Measurements from ENCODE around the gene APOBEC3B.
"Not testable (repeated sequence)": the region's sequence is repeated elsewhere in the genome, so short reads cannot be mapped to it uniquely, and the experiment has no call there.

APOBEC3B gene

GRCh38 chr22:38952281-38952993 is 29.7 kb upstream of the APOBEC3B start:
- DNase-seq: no peak

- no peak for DNase-seq
These were observed 29.1 kb upstream of the APOBEC3B start for GRCh38 chr22:38953091-38953490.

- no peak for DNase-seq
These were observed 28.4 kb upstream of the APOBEC3B start for GRCh38 chr22:38953577-38954413.

DNA sequence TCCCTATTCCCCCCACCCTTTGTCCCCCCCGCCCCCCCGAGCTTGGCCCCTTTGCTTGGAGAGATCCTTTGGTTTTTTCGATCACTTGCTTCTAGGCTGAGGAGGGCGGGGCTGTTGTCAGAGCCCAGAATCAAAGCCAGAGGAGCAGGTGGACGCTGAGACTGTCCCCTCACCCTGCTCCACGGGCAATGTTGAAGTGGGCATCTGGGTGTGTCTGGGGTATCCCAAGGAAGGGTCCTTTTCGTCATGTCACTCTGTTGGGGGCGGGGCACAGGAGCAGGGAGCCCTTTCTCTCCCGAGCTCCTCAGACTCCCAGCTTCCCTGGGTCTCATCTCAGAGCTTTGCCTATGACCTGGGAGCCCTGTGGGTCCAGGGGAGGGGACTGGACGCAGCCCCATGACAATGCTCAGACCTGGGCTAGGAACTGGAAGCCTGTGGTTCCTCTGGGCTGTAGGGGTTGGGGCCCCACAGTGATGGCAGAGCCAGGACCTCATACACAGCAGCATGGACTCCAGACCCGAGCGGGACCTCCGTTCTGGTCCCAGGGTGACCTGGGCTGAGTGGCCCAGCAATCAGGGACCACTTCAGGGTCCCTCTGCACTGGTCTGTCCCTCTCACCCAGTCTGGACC is 27.6 kb upstream of the APOBEC3B start:
- DNase-seq: no peak

DNA sequence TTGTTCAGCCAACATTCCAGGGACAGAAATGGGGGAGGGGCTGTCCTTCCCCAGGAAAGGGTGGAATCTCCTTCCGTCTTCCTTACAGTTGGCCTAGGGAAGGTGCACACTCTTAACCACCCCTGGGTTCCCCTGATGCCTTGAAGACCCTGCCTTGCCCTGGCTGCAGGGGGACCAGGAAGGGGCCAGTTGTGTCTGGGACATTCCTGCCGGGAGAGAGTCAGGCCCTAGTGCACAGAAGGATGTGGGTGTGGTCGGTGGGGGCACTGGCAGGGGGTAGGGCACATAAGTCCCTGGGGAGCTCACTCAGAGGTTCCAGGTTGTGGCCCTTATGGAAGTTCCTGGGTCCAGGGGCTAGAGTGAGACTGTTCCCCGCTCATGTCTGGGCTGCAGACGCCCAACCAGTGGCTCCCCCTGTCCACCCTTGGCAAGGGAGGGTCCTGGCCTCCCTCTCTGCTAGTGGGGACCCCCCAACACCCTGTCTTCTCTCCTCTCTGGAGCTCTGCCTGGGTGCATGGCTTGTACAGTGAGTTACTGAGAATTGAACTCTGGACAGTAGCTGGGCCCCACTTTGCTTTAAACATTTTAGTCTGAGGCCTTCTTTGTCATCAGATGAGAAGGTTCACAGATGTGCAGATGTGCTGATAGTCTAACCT is 26.8 kb upstream of the APOBEC3B start:
- no peak for DNase-seq

GRCh38 chr22:38955926-38956325 is 26.2 kb upstream of the APOBEC3B start:
- DNase-seq: no peak

GRCh38 chr22:38956551-38956950 is 25.6 kb upstream of the APOBEC3B start:
- DNase-seq: no peak

GRCh38 chr22:38957046-38957770 is 24.9 kb upstream of the APOBEC3B start, which contains the start of gene APOBEC3A:
Gene APOBEC3A (plus strand): TSS chr22:38957609. CDS start chr22:38957692, 83 bp downstream.
- DNase-seq: no peak

- DNase-seq: no peak
These were observed 24.1 kb upstream of the APOBEC3B start for GRCh38 chr22:38957808-38958650.

DNA sequence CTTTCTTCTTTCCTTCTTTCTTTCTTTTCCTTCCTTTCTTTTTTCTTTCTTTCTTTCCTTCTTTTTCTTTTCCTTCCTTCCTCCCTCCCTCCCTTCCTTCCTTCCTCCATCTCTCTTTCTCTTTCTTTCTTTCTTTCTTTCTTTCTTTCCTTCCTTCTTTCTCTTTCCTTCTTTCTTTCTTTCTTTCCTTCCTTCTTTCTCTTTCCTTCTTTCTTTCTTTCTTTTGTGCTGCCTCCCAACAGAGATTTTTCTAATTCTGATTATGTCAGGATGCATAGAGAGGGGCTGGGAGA is 23.6 kb upstream of the APOBEC3B start:
- DNase-seq: not testable (repeated sequence)

DNA sequence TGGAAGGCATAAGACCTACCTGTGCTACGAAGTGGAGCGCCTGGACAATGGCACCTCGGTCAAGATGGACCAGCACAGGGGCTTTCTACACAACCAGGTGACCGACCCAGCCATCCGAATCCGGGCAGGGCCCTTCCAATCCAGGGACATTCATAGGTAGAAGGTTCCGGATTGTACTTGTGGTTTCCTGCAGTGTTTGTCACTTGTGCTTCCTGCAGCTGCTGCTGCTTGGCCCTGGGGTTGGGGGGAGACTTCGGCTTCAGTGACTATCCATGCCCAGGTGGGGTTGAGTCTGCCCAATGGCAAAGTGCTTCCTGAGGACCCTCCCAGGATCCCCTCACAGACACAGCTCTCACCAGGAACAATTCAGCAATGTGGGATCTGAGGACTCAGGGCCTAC is 22.6 kb upstream of the APOBEC3B start:
- DNase-seq: no peak

DNA sequence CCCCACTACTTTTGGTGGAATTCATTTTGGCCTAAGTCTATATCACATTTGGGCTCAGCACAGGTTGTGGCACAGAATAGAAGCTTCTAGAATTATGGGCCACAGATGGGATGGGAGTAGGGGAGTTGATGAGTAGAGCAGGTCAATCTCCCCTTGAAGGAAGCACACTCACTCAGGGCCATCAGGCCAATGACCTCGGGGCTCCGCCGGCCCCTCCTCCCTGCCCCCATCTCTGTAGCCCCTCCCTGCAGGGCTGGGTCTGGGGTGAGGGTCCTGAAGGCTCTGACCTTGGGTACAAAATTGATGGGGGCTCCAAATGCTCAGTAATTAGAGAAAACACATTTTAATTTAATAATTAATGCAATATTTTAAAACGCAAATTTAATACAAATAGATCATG is 21.5 kb upstream of the APOBEC3B start:
- not testable (repeated sequence) for DNase-seq

GRCh38 chr22:38963291-38963738 is 18.8 kb upstream of the APOBEC3B start:
- not testable (repeated sequence) for DNase-seq

GRCh38 chr22:38963872-38964271 is 18.3 kb upstream of the APOBEC3B start:
- DNase-seq: no peak

DNA sequence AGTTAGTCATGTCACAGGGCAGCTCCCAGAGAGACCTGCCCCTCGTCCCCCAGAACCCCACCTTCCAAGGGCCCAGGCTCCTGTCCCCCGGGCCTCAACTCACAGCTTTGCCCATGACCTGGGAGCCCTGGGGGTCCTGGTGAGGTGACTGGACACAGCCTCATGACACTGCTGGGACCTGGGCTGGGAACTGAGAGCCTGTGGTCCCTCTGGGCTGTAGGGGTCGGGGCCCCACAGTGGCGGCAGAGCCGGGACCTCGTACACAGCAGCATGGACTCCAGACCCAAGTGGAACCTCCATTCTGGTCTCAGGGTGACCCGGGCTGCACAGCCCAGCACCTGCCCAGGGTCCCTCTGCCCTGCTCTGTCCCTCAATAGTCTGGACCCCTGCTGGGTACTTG is 17.8 kb upstream of the APOBEC3B start:
- no peak for DNase-seq

GRCh38 chr22:38964989-38965388 is 17.2 kb upstream of the APOBEC3B start:
- no peak for DNase-seq

GRCh38 chr22:38965614-38966379 is 16.4 kb upstream of the APOBEC3B start:
- no peak for DNase-seq

GRCh38 chr22:38966380-38966702 is 15.8 kb upstream of the APOBEC3B start:
- no peak for DNase-seq

DNA sequence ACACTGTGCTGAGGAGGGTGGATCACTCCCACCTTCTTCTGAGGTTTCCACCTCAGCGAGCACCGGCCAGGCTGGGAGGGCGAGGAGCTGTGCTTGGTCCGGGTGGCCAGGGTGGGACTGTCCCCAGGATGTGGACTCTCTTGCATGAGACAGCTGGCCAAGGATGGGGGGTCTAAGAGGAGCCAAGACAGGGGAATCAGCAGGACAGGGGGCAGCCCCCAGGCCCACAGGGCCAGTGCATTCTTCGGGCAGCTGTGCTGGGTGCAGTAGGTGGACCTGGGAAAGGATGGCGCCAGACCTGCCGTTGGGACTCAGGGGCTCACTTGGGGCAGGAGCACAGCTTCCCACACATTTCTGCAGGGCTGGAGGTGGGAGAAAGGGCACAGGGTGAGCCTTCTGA is 15.2 kb upstream of the APOBEC3B start:
- DNase-seq: no peak

DNA sequence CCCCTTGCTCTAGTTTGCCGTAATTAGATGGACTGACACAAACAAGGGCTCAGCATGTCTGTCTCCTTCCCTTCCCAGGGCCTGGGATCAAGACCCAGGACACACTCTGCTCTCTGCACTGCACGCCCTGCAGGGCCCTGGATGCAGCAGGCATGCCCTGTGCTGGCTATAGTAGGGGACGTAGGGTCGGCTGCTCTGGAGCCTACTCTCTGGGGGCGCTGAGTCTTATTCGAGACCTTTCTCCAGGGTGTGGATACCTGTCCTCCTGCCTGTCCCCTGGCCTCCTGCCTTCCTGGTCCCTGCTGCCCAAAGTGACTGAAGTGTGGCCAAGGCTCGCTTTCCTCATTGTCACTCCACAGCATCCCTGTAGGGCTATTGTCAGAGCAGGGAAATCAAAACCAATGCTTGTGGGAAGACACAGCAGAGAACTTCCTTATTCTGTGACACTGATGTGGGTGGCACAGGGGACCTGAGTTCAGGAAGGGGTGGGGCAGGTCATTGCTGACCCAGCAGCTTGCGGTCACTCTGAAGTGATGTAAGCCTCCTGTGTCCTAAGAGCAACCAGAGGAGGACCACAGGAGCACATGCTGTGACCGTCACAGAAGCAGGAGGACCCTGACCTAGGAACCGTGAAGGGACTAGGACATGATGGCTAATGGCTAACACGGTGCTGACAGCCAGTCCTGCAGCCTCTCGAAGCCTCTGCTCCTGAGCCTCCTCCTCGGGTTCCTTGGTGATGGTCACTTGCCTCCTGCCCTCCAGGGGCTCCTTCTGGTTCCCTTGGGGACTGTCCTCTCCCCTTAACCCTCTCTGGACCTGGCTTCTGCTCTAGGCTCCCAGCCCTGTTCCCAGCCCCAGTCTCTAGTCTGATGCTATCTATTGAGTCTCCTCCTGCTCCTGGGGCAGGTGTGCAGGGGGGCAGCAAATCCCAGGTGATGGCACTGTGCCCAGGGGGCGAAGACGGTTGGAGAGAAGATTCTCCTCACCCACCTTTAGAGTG is 14.4 kb upstream of the APOBEC3B start:
- no peak for DNase-seq
